WTC11 (cell line): Measurements from ENCODE around the gene EFEMP2. TPM values are rescaled to one million over a fixed set of nuclear protein-coding genes. Genes with fewer than 3 reads are reported as not detected.

Experiments
- ATAC-seq: fragments of 200-7000 bp; cut with Tn5 transposase; 2 replicates; pipeline ENCODE4 v1.10.0; 2021; ENCODE audit warnings: mild to moderate bottlenecking, moderate library complexity
- CTCF ChIA-PET: fragments of 300-600 bp; sonication (Branson Sonifier 250); formaldehyde crosslinking; loops from one replicate; lab custom pipeline; 2021; ENCODE audit warnings: antibody characterized with exemption; lab: Charles Lee
- POLR2A ChIA-PET: fragments of 350-600 bp; sonication (Branson Sonifier 250); formaldehyde crosslinking; loops from one replicate; lab custom pipeline; 2021; ENCODE audit warnings: antibody characterized with exemption; lab: Charles Lee
- DNase-seq: peaks from one replicate; pipeline ENCODE4 v3.0.0; 2021; ENCODE audit warnings: low spot score
- H3K27ac Mint-ChIP-seq: 2 replicates; pipeline ENCODE4 v1.8.0; 2021; ENCODE audit warnings: mixed read lengths
- H3K27me3 Mint-ChIP-seq: 2 replicates; pipeline ENCODE4 v1.8.0; 2021; ENCODE audit warnings: low read depth, mild to moderate bottlenecking, moderate library complexity, mixed read lengths
- H3K36me3 Mint-ChIP-seq: 2 replicates; pipeline ENCODE4 v1.8.0; 2021; ENCODE audit warnings: mixed read lengths
- H3K4me1 Mint-ChIP-seq: 2 replicates; pipeline ENCODE4 v1.8.0; 2022; ENCODE audit warnings: mixed read lengths
- H3K4me3 Mint-ChIP-seq: 2 replicates; pipeline ENCODE4 v1.8.0; 2021; ENCODE audit warnings: mild to moderate bottlenecking, moderate library complexity, mixed read lengths
- H3K9me3 Mint-ChIP-seq: 2 replicates; pipeline ENCODE4 v1.8.0; 2021; ENCODE audit warnings: mixed read lengths
- ATF3 ChIP-seq: sonication (generic); formaldehyde crosslinking; conservative IDR thresholded peaks from 2 replicates; pipeline ENCODE4 v1.8.1; 2022; ENCODE audit warnings: mild to moderate bottlenecking, missing genetic modification reagents
- CBFB ChIP-seq: sonication (generic); formaldehyde crosslinking; IDR thresholded peaks from 2 replicates; pipeline ENCODE4 v1.8.1; 2022; ENCODE audit warnings: mild to moderate bottlenecking, low read depth, missing genetic modification reagents
- E2F5 ChIP-seq: sonication (generic); formaldehyde crosslinking; IDR thresholded peaks from 2 replicates; pipeline ENCODE4 v1.8.1; 2022; ENCODE audit warnings: mild to moderate bottlenecking, moderate library complexity, missing genetic modification reagents
- ELF4 ChIP-seq: sonication (generic); formaldehyde crosslinking; IDR thresholded peaks from 2 replicates; pipeline ENCODE4 v1.8.1; 2022; ENCODE audit warnings: low read depth, mild to moderate bottlenecking, moderate library complexity, missing genetic modification reagents
- ETV6 ChIP-seq: sonication (generic); formaldehyde crosslinking; IDR thresholded peaks from 2 replicates; pipeline ENCODE4 v1.8.1; 2022; ENCODE audit warnings: mild to moderate bottlenecking, missing genetic modification reagents
- IRF2 ChIP-seq: sonication (generic); formaldehyde crosslinking; IDR thresholded peaks from 2 replicates; pipeline ENCODE4 v1.8.0; 2022; ENCODE audit warnings: low read depth, missing genetic modification reagents, borderline replicate concordance
- KAT7 ChIP-seq: sonication (generic); formaldehyde crosslinking; IDR thresholded peaks from 2 replicates; pipeline ENCODE4 v1.8.1; 2023; ENCODE audit warnings: missing genetic modification reagents, mild to moderate bottlenecking, borderline replicate concordance
- MAX ChIP-seq: sonication (generic); formaldehyde crosslinking; IDR thresholded peaks from 2 replicates; pipeline ENCODE4 v1.8.0; 2022; ENCODE audit warnings: mild to moderate bottlenecking, missing genetic modification reagents
- NR2C2 ChIP-seq: sonication (generic); formaldehyde crosslinking; IDR thresholded peaks from 2 replicates; pipeline ENCODE4 v1.8.0; 2022; ENCODE audit warnings: mild to moderate bottlenecking, missing genetic modification reagents
- PRRX2 ChIP-seq: fragments of 250-450 bp; sonication (Bioruptor Pico); IDR thresholded peaks from 2 replicates; pipeline ENCODE4 v1.8.0; 2021; ENCODE audit warnings: mild to moderate bottlenecking
- SMAD4 ChIP-seq: sonication (generic); formaldehyde crosslinking; IDR thresholded peaks from 2 replicates; pipeline ENCODE4 v1.8.0; 2022; ENCODE audit warnings: mild to moderate bottlenecking, missing genetic modification reagents
- USF1 ChIP-seq: sonication (generic); formaldehyde crosslinking; IDR thresholded peaks from 2 replicates; pipeline ENCODE4 v1.8.0; 2022; ENCODE audit warnings: mild to moderate bottlenecking, missing genetic modification reagents
- ZNF317 ChIP-seq: sonication (generic); formaldehyde crosslinking; IDR thresholded peaks from 2 replicates; pipeline ENCODE4 v1.8.1; 2023; ENCODE audit warnings: low read depth, mild to moderate bottlenecking, moderate library complexity, missing genetic modification reagents, borderline replicate concordance
- ZNF416 ChIP-seq: fragments of 250-450 bp; sonication (Bioruptor Pico); IDR thresholded peaks from 2 replicates; pipeline ENCODE4 v1.9.0; 2021; ENCODE audit warnings: mild to moderate bottlenecking, inconsistent platforms
- ZNF671 ChIP-seq: fragments of 250-450 bp; sonication (Bioruptor Pico); IDR thresholded peaks from 2 replicates; pipeline ENCODE4 v1.8.0; 2021; ENCODE audit warnings: mild to moderate bottlenecking
- total RNA-seq: library from RNA; stranded (reverse); gene quantifications from 3 replicates; pipeline ENCODE4 v1.2.3, GENCODE V29; 2021

The EFEMP2 gene
- total RNA-seq, 1 experiment from 2014 or later: 14.2 TPM

- POLR2A ChIA-PET: interaction anchor here (2.2 kb wide), 1 partner anchor 32 kb away, joined by 16 read pairs; no protein-coding TSS in a partner anchor
These were observed 10.6 kb upstream of the EFEMP2 start for GRCh38 chr11:65883058-65883761.

GRCh38 chr11:65882120-65883057 lies 9.8 kb upstream of the EFEMP2 start:
- CTCF ChIA-PET: interaction anchor here (0.7 to 2.7 kb wide), 2 partner anchors 23 to 106 kb away, joined by 3 to 12 read pairs; partner anchors contain the start of gene MUS81
- POLR2A ChIA-PET: no interaction called here
- peaks cover 38% of the 10 kb centered on the region for H3K36me3 Mint-ChIP-seq
- no peak for ATAC-seq
- H3K4me3 Mint-ChIP-seq: no peak overlapping the region
- peaks cover 3% of the 10 kb centered on the region; the same call in 1 of the 2 replicates for H3K27me3 Mint-ChIP-seq
- peaks cover 10% of the 10 kb centered on the region for H3K4me1 Mint-ChIP-seq
- no peak for DNase-seq
- H3K9me3 Mint-ChIP-seq: no peaks in the 10 kb centered on the region
- H3K27ac Mint-ChIP-seq: no peak overlapping the region
- TF ChIP-seq ZNF671 (CRISPR knock-in tag) (no peak), ETV6 (CRISPR knock-in tag) (no peak), ATF3 (no peak), E2F5 (CRISPR knock-in tag) (no peak), ZNF317 (CRISPR knock-in tag) (no peak), NR2C2 (no peak), IRF2 (CRISPR knock-in tag) (no peak), USF1 (no peak)

More at GRCh38 chr11:65883058-65883761, 10.6 kb upstream of the EFEMP2 start:
- TF ChIP-seq KAT7: no peak
- no peak for TF ChIP-seq ZNF416 (CRISPR knock-in tag)
- no peak for TF ChIP-seq ELF4 (CRISPR knock-in tag)
- no peak for TF ChIP-seq CBFB (CRISPR knock-in tag)
- no peak for DNase-seq
- Mint-ChIP-seq H3K4me1 (peaks cover 14% of the 10 kb centered on the region), H3K27me3 (peaks cover 3% of the 10 kb centered on the region; the same call in 1 of the 2 replicates), H3K36me3 (peaks cover 42% of the 10 kb centered on the region), H3K27ac (no peak overlapping the region), H3K9me3 (no peaks in the 10 kb centered on the region), H3K4me3 (no peak overlapping the region)
- CTCF ChIA-PET: interaction anchor here (2.0 to 11.9 kb wide), 4 partner anchors 12 to 105 kb away, joined by 21 to 539 read pairs (median 40); partner anchors contain the start of genes CFL1, EFEMP2 and MUS81
- ATAC-seq: no peak

GRCh38 chr11:65880844-65881421 lies 8.3 kb upstream of the EFEMP2 start:
- Mint-ChIP-seq H3K27ac (no peak overlapping the region), H3K36me3 (peaks cover 30% of the 10 kb centered on the region), H3K9me3 (no peaks in the 10 kb centered on the region), H3K4me3 (no peak overlapping the region), H3K4me1 (peaks cover 2% of the 10 kb centered on the region), H3K27me3 (peaks cover 12% of the 10 kb centered on the region)
- no peak for ATAC-seq
- CTCF ChIA-PET: interaction anchor here (0.6 to 2.7 kb wide), 4 partner anchors 8 to 21 kb away, joined by 4 to 12 read pairs (median 6); partner anchors contain the start of genes CCDC85B, FIBP and MUS81
- DNase-seq: no peak
- POLR2A ChIA-PET: no interaction called here
- TF ChIP-seq PRRX2 (CRISPR knock-in tag) (no peak), MAX (CRISPR knock-in tag) (no peak), SMAD4 (no peak)
